ENCODE results near the gene NRG3. TPM values are rescaled to one million over a fixed set of nuclear protein-coding genes. Genes with fewer than 3 reads are reported as not detected.

NRG3 gene
- total RNA-seq, 2 experiments from 2014 or later = not detected

DNA sequence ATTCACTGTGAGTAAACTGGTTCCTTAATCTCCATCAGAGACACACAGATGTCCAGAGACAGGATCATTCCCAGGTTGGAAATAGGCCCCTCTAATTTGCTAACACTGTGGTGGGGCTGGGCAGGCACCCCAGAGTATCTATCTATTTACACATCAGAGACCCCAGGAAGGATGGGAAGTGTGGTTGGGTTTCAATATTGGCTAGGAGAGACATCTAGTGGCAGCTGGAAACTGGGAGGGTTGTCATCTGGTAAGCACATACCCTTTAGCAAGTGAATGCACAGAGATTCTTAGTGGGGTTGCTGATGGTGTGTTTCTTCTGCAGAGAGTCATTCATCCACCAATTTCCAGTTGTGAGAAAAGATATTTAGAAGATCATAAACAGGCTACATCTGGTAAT lies 36.0 kb upstream of the NRG3 start:
- no peaks in the 10 kb centered on the region for H3K36me3 ChIP-seq (ENCODE audit: insufficient read depth, low read length)
- ChIA-PET CTCF (ENCODE audit: unreplicated experiment) (no interaction called here), POLR2A (no interaction called here)
- no peak overlapping the region for H3K4me3 ChIP-seq (ENCODE audit: low read depth, low read length, poor library complexity, severe bottlenecking)
- intact Hi-C loops (cut with micrococcal nuclease; ENCODE audit: unreplicated experiment) = no loop called here
- no peaks in the 10 kb centered on the region for H3K4me1 ChIP-seq (ENCODE audit: insufficient read depth, low read length, poor library complexity, severe bottlenecking)
- H3K4me2 ChIP-seq (ENCODE audit: low read length) = no peak overlapping the region
- no peaks in the 10 kb centered on the region for H4K20me1 ChIP-seq (ENCODE audit: insufficient read depth, low read length)
- peak; percentile 5 for DNase-seq (ENCODE audit: low spot score)
- no peaks in the 10 kb centered on the region for H3K9me2 ChIP-seq (ENCODE audit: insufficient read depth, low read length)
- no peak for TF ChIP-seq EZH2phosphoT487 (IDR thresholded peaks at IDR 0.05; ENCODE audit: borderline replicate concordance, low read depth, low read length)
- TF ChIP-seq, protein P1, sequence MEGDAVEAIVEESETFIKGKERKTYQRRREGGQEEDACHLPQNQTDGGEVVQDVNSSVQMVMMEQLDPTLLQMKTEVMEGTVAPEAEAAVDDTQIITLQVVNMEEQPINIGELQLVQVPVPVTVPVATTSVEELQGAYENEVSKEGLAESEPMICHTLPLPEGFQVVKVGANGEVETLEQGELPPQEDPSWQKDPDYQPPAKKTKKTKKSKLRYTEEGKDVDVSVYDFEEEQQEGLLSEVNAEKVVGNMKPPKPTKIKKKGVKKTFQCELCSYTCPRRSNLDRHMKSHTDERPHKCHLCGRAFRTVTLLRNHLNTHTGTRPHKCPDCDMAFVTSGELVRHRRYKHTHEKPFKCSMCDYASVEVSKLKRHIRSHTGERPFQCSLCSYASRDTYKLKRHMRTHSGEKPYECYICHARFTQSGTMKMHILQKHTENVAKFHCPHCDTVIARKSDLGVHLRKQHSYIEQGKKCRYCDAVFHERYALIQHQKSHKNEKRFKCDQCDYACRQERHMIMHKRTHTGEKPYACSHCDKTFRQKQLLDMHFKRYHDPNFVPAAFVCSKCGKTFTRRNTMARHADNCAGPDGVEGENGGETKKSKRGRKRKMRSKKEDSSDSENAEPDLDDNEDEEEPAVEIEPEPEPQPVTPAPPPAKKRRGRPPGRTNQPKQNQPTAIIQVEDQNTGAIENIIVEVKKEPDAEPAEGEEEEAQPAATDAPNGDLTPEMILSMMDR (conservative IDR thresholded peaks at IDR 0.05; ENCODE audit: low read length) = peak; percentile 60
- no peak overlapping the region for H3K27ac ChIP-seq (ENCODE audit: low read depth, low read length, poor library complexity, severe bottlenecking)
- no peaks in the 10 kb centered on the region for H3K79me2 ChIP-seq (ENCODE audit: insufficient read depth, low read depth, low read length)
- no TSS peak for BruUV-seq (replicated peaks)
- H3K9me3 ChIP-seq (ENCODE audit: low read length) = no peaks in the 10 kb centered on the region
- H2AFZ ChIP-seq (ENCODE audit: low read length) = no peak overlapping the region

DNA sequence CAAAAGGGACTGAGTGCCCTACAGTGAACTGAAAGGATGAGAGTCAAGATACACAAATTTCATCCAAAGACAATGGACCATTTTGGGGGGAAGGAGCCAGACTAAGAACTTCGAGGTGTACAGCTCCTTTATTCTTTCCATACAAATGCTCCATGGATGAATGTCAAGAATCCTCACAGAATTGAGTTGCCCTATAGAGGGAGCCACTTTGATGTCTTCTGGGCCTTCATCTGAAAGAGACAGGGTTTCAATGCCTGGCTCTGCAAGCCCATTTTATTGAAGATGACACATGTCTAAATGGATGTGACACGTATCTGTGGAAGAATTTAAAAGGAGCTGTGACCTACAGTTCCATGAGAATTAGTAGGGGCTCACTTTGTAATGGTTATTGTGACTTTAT lies 32.0 kb upstream of the NRG3 start:
- H3K9me3 ChIP-seq (ENCODE audit: low read length) = no peaks in the 10 kb centered on the region
- no peak for DNase-seq (ENCODE audit: low spot score)
- intact Hi-C loops (cut with micrococcal nuclease; ENCODE audit: unreplicated experiment) = no loop called here
- H3K4me3 ChIP-seq (ENCODE audit: low read depth, low read length, poor library complexity, severe bottlenecking) = no peak overlapping the region
- CTCF ChIA-PET (ENCODE audit: unreplicated experiment) = no interaction called here
- H3K36me3 ChIP-seq (ENCODE audit: insufficient read depth, low read length) = no peaks in the 10 kb centered on the region
- H3K4me1 ChIP-seq (ENCODE audit: insufficient read depth, low read length, poor library complexity, severe bottlenecking) = no peaks in the 10 kb centered on the region
- no peaks in the 10 kb centered on the region for H3K79me2 ChIP-seq (ENCODE audit: insufficient read depth, low read depth, low read length)
- BruUV-seq (replicated peaks) = no TSS peak
- H3K27ac ChIP-seq (ENCODE audit: low read depth, low read length, poor library complexity, severe bottlenecking) = no peak overlapping the region
- H3K4me2 ChIP-seq (ENCODE audit: low read length) = no peak overlapping the region
- H4K20me1 ChIP-seq (ENCODE audit: insufficient read depth, low read length) = no peaks in the 10 kb centered on the region
- POLR2A ChIA-PET = no interaction called here
- no peak overlapping the region for H2AFZ ChIP-seq (ENCODE audit: low read length)
- TF ChIP-seq EZH2phosphoT487 (IDR thresholded peaks at IDR 0.05; ENCODE audit: borderline replicate concordance, low read depth, low read length) = no peak
- TF ChIP-seq, protein P1 (conservative IDR thresholded peaks at IDR 0.05; ENCODE audit: low read length) = peak; percentile 41; the same call in 1 of the 2 replicates
- no peaks in the 10 kb centered on the region for H3K9me2 ChIP-seq (ENCODE audit: insufficient read depth, low read length)

DNA sequence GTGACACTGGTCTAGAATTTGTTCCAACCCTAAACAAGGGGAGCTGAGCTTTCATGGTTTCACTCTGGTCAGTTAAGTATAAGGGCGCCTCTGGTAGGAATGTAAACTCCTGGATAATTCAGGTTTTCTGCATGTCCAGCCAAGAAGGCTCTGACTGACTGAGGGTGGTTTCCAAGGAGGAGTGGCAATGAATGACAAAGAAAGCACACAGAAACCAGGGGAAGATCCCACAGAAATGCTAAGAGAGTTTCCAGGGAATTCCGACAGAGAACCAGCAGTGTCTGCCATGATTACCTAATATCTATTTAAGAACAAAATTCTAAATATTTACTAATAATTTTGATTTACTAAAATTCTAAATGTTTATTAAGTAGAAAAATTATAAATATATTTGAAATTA lies 27.3 kb upstream of the NRG3 start:
- CTCF ChIA-PET (ENCODE audit: unreplicated experiment) = no interaction called here
- Histone ChIP-seq H4K20me1 (ENCODE audit: insufficient read depth, low read length) (no peaks in the 10 kb centered on the region), H3K9me2 (ENCODE audit: insufficient read depth, low read length) (no peaks in the 10 kb centered on the region), H3K4me1 (ENCODE audit: insufficient read depth, low read length, poor library complexity, severe bottlenecking) (no peaks in the 10 kb centered on the region), H3K4me3 (ENCODE audit: low read depth, low read length, poor library complexity, severe bottlenecking) (no peak overlapping the region), H2AFZ (ENCODE audit: low read length) (no peak overlapping the region), H3K4me2 (ENCODE audit: low read length) (no peak overlapping the region), H3K9me3 (ENCODE audit: low read length) (no peaks in the 10 kb centered on the region), H3K36me3 (ENCODE audit: insufficient read depth, low read length) (no peaks in the 10 kb centered on the region), H3K27ac (ENCODE audit: low read depth, low read length, poor library complexity, severe bottlenecking) (no peak overlapping the region), H3K79me2 (ENCODE audit: insufficient read depth, low read depth, low read length) (no peaks in the 10 kb centered on the region)
- DNase-seq (ENCODE audit: low spot score) = no peak
- POLR2A ChIA-PET = interaction anchor here (1.4 kb wide), 1 partner anchor 15 kb away, joined by 5 read pairs; no protein-coding TSS in a partner anchor
- TF ChIP-seq, protein P1 (conservative IDR thresholded peaks at IDR 0.05; ENCODE audit: low read length) = no peak
- no peak for TF ChIP-seq EZH2phosphoT487 (IDR thresholded peaks at IDR 0.05; ENCODE audit: borderline replicate concordance, low read depth, low read length)
- intact Hi-C loops (cut with micrococcal nuclease; ENCODE audit: unreplicated experiment) = no loop called here
- no TSS peak for BruUV-seq (replicated peaks)
